Naive thymus-derived CD4-positive, alpha-beta T cell (primary cell): Measurements from ENCODE around the gene ISG20L2. TPM values are rescaled to one million over a fixed set of nuclear protein-coding genes. Genes with fewer than 3 reads are reported as not detected.

Source experiments
- ATAC-seq: fragments of 150-1000 bp; cut with Tn5 transposase; 2 replicates; pipeline ENCODE4 v1.10.0; 2021; ENCODE audit warnings: mild to moderate bottlenecking, moderate library complexity
- CTCF ChIA-PET: fragments of 350-600 bp; sonication (Branson Sonifier 250); formaldehyde crosslinking; loops from one replicate; lab custom pipeline; 2021; ENCODE audit warnings: antibody characterized with exemption; lab: Charles Lee
- POLR2A ChIA-PET: fragments of 350-600 bp; sonication (Branson Sonifier 250); formaldehyde crosslinking; loops from one replicate; lab custom pipeline; 2021; ENCODE audit warnings: antibody characterized with exemption, inconsistent platforms; lab: Charles Lee
- DNase-seq, 9 donors: peaks; one replicate each; pipeline versions ENCODE4 v3.0.0 to v3.0.0-alpha.2; 2020 to 2022; ENCODE audit warnings: mixed read lengths in 1 of 9
- H3K27ac ChIP-seq: one replicate; pipeline ENCODE4 v1.7.0; 2013; ENCODE audit warnings: mild to moderate bottlenecking, low read depth, low read length, moderate library complexity
- H3K27me3 ChIP-seq, 2 donors: one replicate each; pipeline ENCODE4 v1.7.0; 2013; ENCODE audit warnings: low read length in 2 of 2, mild to moderate bottlenecking in 2 of 2, moderate library complexity in 2 of 2; ENCODE audit not compliant: control insufficient read depth in 2 of 2, insufficient read depth in 2 of 2
- H3K36me3 ChIP-seq, 3 experiments: 1 replicate in 2 of 3; 2 replicates in 1 of 3; pipeline ENCODE4 v1.7.0; 2013; ENCODE audit warnings: low read length in 3 of 3, mild to moderate bottlenecking in 3 of 3, moderate library complexity in 1 of 3; ENCODE audit not compliant: insufficient read depth in 3 of 3, control insufficient read depth in 2 of 3
- H3K4me1 ChIP-seq, 2 donors: one replicate each; pipeline ENCODE4 v1.7.0; 2013; ENCODE audit warnings: low read length in 2 of 2, mild to moderate bottlenecking in 2 of 2, moderate library complexity in 1 of 2; ENCODE audit not compliant: control insufficient read depth in 2 of 2, insufficient read depth in 2 of 2
- H3K4me3 ChIP-seq: 2 replicates; pipeline ENCODE4 v1.7.0; 2013; ENCODE audit warnings: mild to moderate bottlenecking, low read length
- H3K9me3 ChIP-seq, 3 experiments: 1 replicate in 2 of 3; 2 replicates in 1 of 3; pipeline ENCODE4 v1.7.0; 2013; ENCODE audit warnings: low read length in 3 of 3; ENCODE audit not compliant: control insufficient read depth in 2 of 3
- H3K27ac Mint-ChIP-seq, 9 donors: one replicate each; pipeline ENCODE4 v1.8.0; 2020 to 2022; ENCODE audit warnings: mixed read lengths in 9 of 9, mild to moderate bottlenecking in 8 of 9, moderate library complexity in 5 of 9, inconsistent platforms in 2 of 9
- H3K27me3 Mint-ChIP-seq, 5 donors: one replicate each; pipeline ENCODE4 v1.8.0; 2021 to 2022; ENCODE audit warnings: mixed read lengths in 5 of 5, mild to moderate bottlenecking in 1 of 5
- H3K36me3 Mint-ChIP-seq, 5 donors: one replicate each; pipeline ENCODE4 v1.8.0; 2020 to 2022; ENCODE audit warnings: mixed read lengths in 5 of 5, mild to moderate bottlenecking in 3 of 5, inconsistent platforms in 1 of 5
- H3K4me1 Mint-ChIP-seq, 7 donors: one replicate each; pipeline ENCODE4 v1.8.0; 2020 to 2022; ENCODE audit warnings: mixed read lengths in 7 of 7, mild to moderate bottlenecking in 3 of 7, inconsistent platforms in 1 of 7
- H3K4me3 Mint-ChIP-seq, 10 donors: one replicate each; pipeline ENCODE4 v1.8.0; 2020 to 2022; ENCODE audit warnings: mild to moderate bottlenecking in 10 of 10, mixed read lengths in 10 of 10, moderate library complexity in 6 of 10, inconsistent platforms in 2 of 10
- H3K9me3 Mint-ChIP-seq, 11 donors: one replicate each; pipeline ENCODE4 v1.8.0; 2020 to 2022; ENCODE audit warnings: mixed read lengths in 11 of 11, mild to moderate bottlenecking in 4 of 11, inconsistent platforms in 1 of 11, moderate library complexity in 1 of 11
- intact Hi-C, 2 donors: fragments of 100-400 bp; cut with micrococcal nuclease; formaldehyde crosslinking; loops; one replicate each; pipeline ENCODE4 v1.15.1; 2023
- polyA plus RNA-seq, 2 donors: library from polyadenylated mRNA; unstranded; fragments of 300-500 nt; fragmentation: Illumina TruSeq; gene quantifications; one replicate each; pipeline ENCODE4 v1.2.3, GENCODE V29; 2021
- total RNA-seq, 6 experiments: library from RNA in 5 of 6; stranded (reverse) in 5 of 6; gene quantifications; 1 replicate in 5 of 6; 2 replicates in 1 of 6; pipeline ENCODE4 v1.2.3 and lab custom pipeline; 2021 to 2026

ISG20L2 gene
- total and polyA plus RNA-seq, 7 experiments from 2014 or later: 15.3 to 59.9 (median 45.0) TPM

GRCh38 chr1:156689953-156690674 lies 38.5 kb downstream of the ISG20L2 start:
- Mint-ChIP-seq H3K4me1 (peaks cover 17 to 30% (median 25%) of the 10 kb centered on the region in 7 donors), H3K9me3 (no peaks in the 10 kb centered on the region), H3K27ac (peak overlapping the region in 2 of 9 donors; percentile 1 to 59), H3K4me3 (peak overlapping the region in 1 of 10 donors; percentile 60), H3K27me3 (peaks cover 43 to 67% (median 50%) of the 10 kb centered on the region in 5 donors), H3K36me3 (no peaks in the 10 kb centered on the region)
- H3K9me3 ChIP-seq: no peaks in the 10 kb centered on the region
- CTCF ChIA-PET: interaction anchor here (0.7 to 8.9 kb wide), 27 partner anchors 13 to 200 kb away, joined by 3 to 234 read pairs (median 4); partner anchors contain the start of genes CRABP2, INSRR, ISG20L2 and METTL25B
- POLR2A ChIA-PET: interaction anchor here (0.6 to 6.7 kb wide), 6 partner anchors 16 to 98 kb away, joined by 3 to 53 read pairs (median 4); partner anchors contain the start of genes CRABP2, HDGF, ISG20L2 and METTL25B
- peaks cover 0 to 5% of the 10 kb centered on the region in 2 donors for H3K27me3 ChIP-seq
- no peak overlapping the region for H3K27ac ChIP-seq
- ATAC-seq (no peak), DNase-seq (no peak)
- intact Hi-C loops: loop anchor here (1.0 to 5.0 kb wide), 9 partner anchors 16 to 237 kb away; partner anchors contain the start of genes NTRK1 (in 2 of the 2), MRPL24 (in 1 of the 2) and PRCC (in 1 of the 2)
- peaks cover 5 to 14% of the 10 kb centered on the region in 2 donors for H3K4me1 ChIP-seq
- no peaks in the 10 kb centered on the region for H3K36me3 ChIP-seq
- no peak overlapping the region for H3K4me3 ChIP-seq

- H3K4me1 ChIP-seq: peaks cover 5 to 20% of the 10 kb centered on the region in 2 donors
Observed at GRCh38 chr1:156689035-156689952, 39.3 kb downstream of the ISG20L2 start.

GRCh38 chr1:156684227-156684782 lies 44.3 kb downstream of the ISG20L2 start:
- no peak overlapping the region for H3K27ac ChIP-seq
- Mint-ChIP-seq H3K36me3 (no peaks in the 10 kb centered on the region), H3K27me3 (peaks cover 24 to 43% (median 27%) of the 10 kb centered on the region in 5 donors), H3K4me1 (peaks cover 11 to 23% (median 17%) of the 10 kb centered on the region in 7 donors), H3K9me3 (peaks cover 0 to 2% (median 0%) of the 10 kb centered on the region in 11 donors), H3K27ac (peak overlapping the region in 3 of 9 donors; percentile 16 to 78 (median 69)), H3K4me3 (peak overlapping the region in 2 of 10 donors; percentile 45 to 49)
- H3K36me3 ChIP-seq: no peaks in the 10 kb centered on the region
- intact Hi-C loops: no loop called here
- DNase-seq: peak in 3 of 9 donors; percentile 31 to 42 (median 34)
- ChIA-PET CTCF (interaction anchor here (1.0 to 8.9 kb wide), 5 partner anchors 22 to 176 kb away, joined by 3 to 234 read pairs (median 4); partner anchors contain the start of genes CRABP2, ISG20L2, METTL25B and NTRK1), POLR2A (interaction anchor here (3.9 kb wide), 1 partner anchor 43 kb away, joined by 21 read pairs; the partner anchor contains the start of genes ISG20L2 and METTL25B)
- no peak overlapping the region for H3K4me3 ChIP-seq
- H3K9me3 ChIP-seq: no peaks in the 10 kb centered on the region
- peaks cover 3 to 18% of the 10 kb centered on the region in 2 donors for H3K4me1 ChIP-seq
- peaks cover 0 to 4% of the 10 kb centered on the region in 2 donors for H3K27me3 ChIP-seq
- peak; percentile 67 for ATAC-seq

More at GRCh38 chr1:156689035-156689952, 39.3 kb downstream of the ISG20L2 start:
- H3K27me3 Mint-ChIP-seq: peaks cover 38 to 62% (median 44%) of the 10 kb centered on the region in 5 donors
- peak; percentile 98 for ATAC-seq
- H3K4me1 Mint-ChIP-seq: peaks cover 20 to 35% (median 30%) of the 10 kb centered on the region in 7 donors
- no peak overlapping the region for H3K27ac ChIP-seq
- peak overlapping the region in 3 of 9 donors; percentile 1 to 74 (median 60) for H3K27ac Mint-ChIP-seq
- no peaks in the 10 kb centered on the region for H3K36me3 ChIP-seq
- H3K4me3 ChIP-seq: no peak overlapping the region
- POLR2A ChIA-PET: interaction anchor here (0.6 to 6.7 kb wide), 7 partner anchors 17 to 97 kb away, joined by 3 to 53 read pairs (median 4); partner anchors contain the start of genes CRABP2, HDGF, ISG20L2 and METTL25B
- intact Hi-C loops: loop anchor here (1.0 to 5.0 kb wide), 9 partner anchors 17 to 238 kb away; partner anchors contain the start of genes NTRK1 (in 2 of the 2), MRPL24 (in 1 of the 2) and PRCC (in 1 of the 2)
- H3K9me3 ChIP-seq: no peaks in the 10 kb centered on the region
- peak; percentile 54 to 78 (median 71) for DNase-seq
- H3K4me3 Mint-ChIP-seq: peak overlapping the region in 5 of 10 donors; percentile 48 to 78 (median 60)
- CTCF ChIA-PET: interaction anchor here (0.7 to 8.9 kb wide), 32 partner anchors 12 to 247 kb away, joined by 3 to 234 read pairs (median 4); partner anchors contain the start of genes CRABP2, INSRR, ISG20L2 and METTL25B
- no peaks in the 10 kb centered on the region for H3K9me3 Mint-ChIP-seq
- H3K36me3 Mint-ChIP-seq: no peaks in the 10 kb centered on the region
- peaks cover 0 to 5% of the 10 kb centered on the region in 2 donors for H3K27me3 ChIP-seq

GRCh38 chr1:156682166-156682890 lies 46.2 kb downstream of the ISG20L2 start:
- intact Hi-C loops: no loop called here
- no peak for DNase-seq
- H3K27me3 ChIP-seq: peaks cover 11 to 15% of the 10 kb centered on the region in 2 donors
- H3K36me3 Mint-ChIP-seq: peaks cover 0 to 4% (median 0%) of the 10 kb centered on the region in 5 donors
- H3K36me3 ChIP-seq: no peaks in the 10 kb centered on the region
- no peak overlapping the region for H3K4me3 ChIP-seq
- POLR2A ChIA-PET: interaction anchor here (0.6 to 3.9 kb wide), 4 partner anchors 45 to 110 kb away, joined by 3 to 21 read pairs (median 3); partner anchors contain the start of genes ISG20L2 and METTL25B
- peaks cover 18 to 30% (median 29%) of the 10 kb centered on the region in 7 donors for H3K4me1 Mint-ChIP-seq
- H3K27ac Mint-ChIP-seq: no peak overlapping the region
- H3K27ac ChIP-seq: no peak overlapping the region
- peaks cover 36 to 51% (median 43%) of the 10 kb centered on the region in 5 donors for H3K27me3 Mint-ChIP-seq
- CTCF ChIA-PET: interaction anchor here (1.1 to 3.4 kb wide), 3 partner anchors 9 to 44 kb away, joined by 3 to 12 read pairs (median 4); no protein-coding TSS in a partner anchor
- H3K9me3 Mint-ChIP-seq: peaks cover 0 to 2% (median 0%) of the 10 kb centered on the region in 11 donors
- no peak overlapping the region for H3K4me3 Mint-ChIP-seq
- ATAC-seq: no peak
- no peaks in the 10 kb centered on the region for H3K9me3 ChIP-seq
- peaks cover 6 to 18% of the 10 kb centered on the region in 2 donors for H3K4me1 ChIP-seq
